Gastroesophageal sphincter (tissue), 3 donors: Measurements from ENCODE around the gene SUSD6.

Source experiments
- POLR2AphosphoS5 ChIP-seq: sonication (generic); formaldehyde crosslinking; IDR thresholded peaks from one replicate; pipeline ENCODE4 v1.6.1; 2017; ENCODE audit warnings: antibody characterized with exemption
- TF ChIP-seq, protein P1 (sequence below), 4 experiments: fragments of 200-600 bp in 2 of 4; fragments of 450-650 bp in 2 of 4; sonication (generic) in 1 of 4; IDR thresholded peaks; one replicate each; pipeline ENCODE4 v1.5.1; 2017 to 2019; ENCODE audit warnings: antibody characterized with exemption in 4 of 4, mild to moderate bottlenecking in 2 of 4, moderate library complexity in 2 of 4

DNA sequence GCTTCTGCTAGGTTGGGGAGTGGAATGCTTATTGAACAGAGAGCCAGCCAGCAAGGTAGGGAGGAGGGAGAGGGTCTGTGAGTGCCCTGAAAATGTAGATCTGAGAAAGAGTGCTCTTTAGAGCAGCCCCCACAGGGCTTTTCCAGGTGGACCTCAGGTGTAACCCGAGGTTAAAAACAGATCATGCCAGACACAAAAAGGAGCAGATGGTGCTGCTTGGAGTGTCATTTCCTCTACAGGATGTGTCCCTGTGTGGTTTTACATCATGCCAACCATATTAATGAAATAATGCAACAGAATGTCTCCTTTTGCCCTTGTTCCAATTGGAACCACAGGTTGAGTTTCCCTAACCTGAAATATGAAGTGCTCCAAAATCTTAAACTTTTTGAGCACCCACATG is 6.4 kb downstream of the SUSD6 start:
- TF ChIP-seq, protein P1, sequence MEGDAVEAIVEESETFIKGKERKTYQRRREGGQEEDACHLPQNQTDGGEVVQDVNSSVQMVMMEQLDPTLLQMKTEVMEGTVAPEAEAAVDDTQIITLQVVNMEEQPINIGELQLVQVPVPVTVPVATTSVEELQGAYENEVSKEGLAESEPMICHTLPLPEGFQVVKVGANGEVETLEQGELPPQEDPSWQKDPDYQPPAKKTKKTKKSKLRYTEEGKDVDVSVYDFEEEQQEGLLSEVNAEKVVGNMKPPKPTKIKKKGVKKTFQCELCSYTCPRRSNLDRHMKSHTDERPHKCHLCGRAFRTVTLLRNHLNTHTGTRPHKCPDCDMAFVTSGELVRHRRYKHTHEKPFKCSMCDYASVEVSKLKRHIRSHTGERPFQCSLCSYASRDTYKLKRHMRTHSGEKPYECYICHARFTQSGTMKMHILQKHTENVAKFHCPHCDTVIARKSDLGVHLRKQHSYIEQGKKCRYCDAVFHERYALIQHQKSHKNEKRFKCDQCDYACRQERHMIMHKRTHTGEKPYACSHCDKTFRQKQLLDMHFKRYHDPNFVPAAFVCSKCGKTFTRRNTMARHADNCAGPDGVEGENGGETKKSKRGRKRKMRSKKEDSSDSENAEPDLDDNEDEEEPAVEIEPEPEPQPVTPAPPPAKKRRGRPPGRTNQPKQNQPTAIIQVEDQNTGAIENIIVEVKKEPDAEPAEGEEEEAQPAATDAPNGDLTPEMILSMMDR (IDR thresholded peaks at IDR 0.05): no peak
- TF ChIP-seq POLR2AphosphoS5: no peak
